GM04503 (cell line): ENCODE data around the gene MMP25.

ENCODE experiments used
- DNase-seq: peaks from one replicate; pipeline ENCODE4 v3.0.0-alpha.2; 2012; ENCODE audit warnings: low read depth

Gene MMP25

GRCh38 chr16:3017344-3017743 lies 29.0 kb upstream of the MMP25 start:
- no peak for DNase-seq

- no peak for DNase-seq
Measured at GRCh38 chr16:3017794-3018506, 28.4 kb upstream of the MMP25 start, which contains the start of gene CLDN6. Gene CLDN6 (minus strand): TSS chr16:3018183. CDS start chr16:3016021, 2,162 bp downstream.

- DNase-seq: no peak
Measured at GRCh38 chr16:3019594-3020246, 26.6 kb upstream of the MMP25 start.

GRCh38 chr16:3020247-3020603 lies 26.1 kb upstream of the MMP25 start, which contains the start of gene TNFRSF12A:
Gene TNFRSF12A (plus strand): TSS chr16:3020368. CDS start chr16:3020398, 30 bp downstream.
- DNase-seq: no peak

DNA sequence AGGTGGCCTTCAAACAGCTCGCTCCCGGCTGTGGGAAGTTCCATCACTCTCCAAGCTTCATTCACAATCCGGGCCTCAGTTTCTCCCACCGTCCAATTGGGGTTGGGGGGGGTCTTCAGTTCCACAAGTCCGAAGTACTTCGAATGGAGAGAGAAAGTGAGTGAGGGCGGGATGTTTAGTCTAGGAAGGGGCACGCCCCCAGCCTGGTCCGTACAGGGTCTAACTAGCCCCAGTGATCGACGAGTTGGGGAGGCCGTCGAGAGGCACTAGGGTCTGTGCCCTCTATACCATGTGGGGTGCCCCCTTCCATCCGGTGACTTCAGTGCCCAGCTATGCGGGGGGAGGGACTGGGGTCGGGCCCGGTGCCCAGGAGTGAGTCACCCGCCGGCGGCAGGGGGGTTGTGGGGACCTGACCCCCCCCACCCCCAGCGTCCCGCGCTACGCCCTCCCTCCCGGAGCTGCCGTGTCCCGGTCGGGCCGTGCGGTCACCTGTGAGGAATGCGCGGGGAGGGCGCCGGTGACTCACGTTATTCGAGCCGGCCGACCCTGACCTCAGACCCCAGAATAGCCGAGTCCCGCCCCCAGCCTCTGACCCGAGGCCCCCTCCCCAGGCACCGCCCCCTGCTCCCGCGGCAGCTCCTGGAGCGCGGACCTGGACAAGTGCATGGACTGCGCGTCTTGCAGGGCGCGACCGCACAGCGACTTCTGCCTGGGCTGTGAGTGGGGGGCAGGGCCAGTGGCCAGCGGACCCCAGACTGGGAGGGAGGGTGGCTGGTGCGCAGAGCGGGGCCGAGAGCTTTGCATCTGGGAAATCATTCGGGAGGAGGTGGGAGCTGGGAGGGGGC lies 25.5 kb upstream of the MMP25 start:
- DNase-seq: peak; percentile 48

GRCh38 chr16:3021449-3022207 lies 24.7 kb upstream of the MMP25 start:
- DNase-seq: peak; percentile 79

DNA sequence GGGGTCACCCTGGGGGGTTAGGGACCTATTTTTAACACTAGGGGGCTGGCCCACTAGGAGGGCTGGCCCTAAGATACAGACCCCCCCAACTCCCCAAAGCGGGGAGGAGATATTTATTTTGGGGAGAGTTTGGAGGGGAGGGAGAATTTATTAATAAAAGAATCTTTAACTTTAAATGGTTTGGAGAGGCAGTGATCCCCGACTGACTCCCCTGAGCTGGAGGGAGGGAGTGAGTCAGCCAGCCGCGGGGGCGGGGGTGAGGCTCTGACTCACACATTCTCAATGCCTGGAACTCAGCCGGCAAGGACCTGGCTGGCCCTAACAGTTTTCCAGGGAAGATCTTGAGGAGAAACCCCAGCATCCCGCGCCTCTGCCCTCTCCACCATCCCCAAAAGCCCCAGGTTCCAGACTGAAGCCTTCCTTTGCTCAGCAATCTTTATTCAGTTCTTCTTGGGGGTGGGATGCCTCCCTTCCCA lies 24.1 kb upstream of the MMP25 start:
- peak; percentile 80 for DNase-seq

GRCh38 chr16:3022684-3023414 lies 23.5 kb upstream of the MMP25 start:
- DNase-seq: peak; percentile 43

DNA sequence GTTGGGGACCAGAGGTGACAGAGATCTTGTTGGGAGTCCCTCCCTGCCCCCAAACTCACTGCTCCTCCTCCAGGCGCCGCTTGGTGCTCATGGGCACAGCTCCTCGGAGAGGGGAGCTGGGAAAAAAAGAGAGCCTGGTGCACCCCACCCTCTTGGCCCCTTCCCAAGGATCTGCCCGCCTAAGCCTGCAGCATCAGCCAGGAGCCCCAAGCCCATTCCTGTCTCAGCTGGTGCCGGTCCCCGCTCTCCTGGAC lies 23.0 kb upstream of the MMP25 start:
- DNase-seq: peak; percentile 60

DNA sequence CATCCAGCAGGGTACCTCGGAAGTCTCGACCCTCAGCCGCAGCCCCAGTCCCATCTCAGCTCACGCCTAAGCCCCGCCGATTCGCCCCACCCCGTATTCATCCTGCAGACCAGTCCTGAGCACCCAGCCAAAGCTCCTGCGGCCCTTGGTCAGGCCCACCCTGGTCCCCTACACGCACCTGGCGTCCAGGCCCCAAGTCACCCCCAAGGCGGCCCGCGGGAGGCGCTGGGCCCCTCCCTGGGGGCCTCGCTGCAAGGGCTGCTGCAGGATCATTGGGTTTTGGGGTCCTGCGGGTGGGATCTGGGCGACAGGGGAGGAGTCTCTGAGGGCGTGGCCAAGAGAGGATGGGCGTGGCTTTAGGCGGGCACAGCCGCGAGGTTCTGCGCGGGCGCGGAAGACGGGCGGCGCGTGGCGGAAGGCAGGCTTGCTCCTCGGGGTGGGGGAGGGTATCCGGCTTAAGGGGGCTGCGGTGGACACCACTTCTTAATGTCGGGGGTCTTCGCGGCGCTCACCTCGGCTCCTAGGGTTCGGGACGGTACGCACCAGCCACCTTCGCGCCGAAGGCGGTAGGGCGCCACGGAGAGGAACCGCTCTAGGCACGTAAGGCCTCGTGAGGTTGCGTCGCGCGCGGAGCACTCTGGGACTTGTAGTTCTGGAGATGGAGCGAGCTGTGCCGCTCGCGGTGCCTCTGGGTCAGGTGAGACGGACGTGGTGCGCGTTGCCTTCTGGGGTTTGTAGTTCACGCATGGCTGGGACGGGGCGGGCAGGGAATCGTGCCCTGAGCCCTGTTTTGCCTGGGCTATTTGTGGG lies 22.5 kb upstream of the MMP25 start, which contains the start of the genes HCFC1R1 and THOC6:
Gene HCFC1R1 (minus strand): TSS at position 274 of the 810 bp plus-strand sequence. CDS start 1 bp downstream, at position 273.
Gene THOC6 (plus strand): TSS at position 367 of the 810 bp plus-strand sequence. CDS start 292 bp downstream, at position 659.
- DNase-seq: peak; percentile 80

DNA sequence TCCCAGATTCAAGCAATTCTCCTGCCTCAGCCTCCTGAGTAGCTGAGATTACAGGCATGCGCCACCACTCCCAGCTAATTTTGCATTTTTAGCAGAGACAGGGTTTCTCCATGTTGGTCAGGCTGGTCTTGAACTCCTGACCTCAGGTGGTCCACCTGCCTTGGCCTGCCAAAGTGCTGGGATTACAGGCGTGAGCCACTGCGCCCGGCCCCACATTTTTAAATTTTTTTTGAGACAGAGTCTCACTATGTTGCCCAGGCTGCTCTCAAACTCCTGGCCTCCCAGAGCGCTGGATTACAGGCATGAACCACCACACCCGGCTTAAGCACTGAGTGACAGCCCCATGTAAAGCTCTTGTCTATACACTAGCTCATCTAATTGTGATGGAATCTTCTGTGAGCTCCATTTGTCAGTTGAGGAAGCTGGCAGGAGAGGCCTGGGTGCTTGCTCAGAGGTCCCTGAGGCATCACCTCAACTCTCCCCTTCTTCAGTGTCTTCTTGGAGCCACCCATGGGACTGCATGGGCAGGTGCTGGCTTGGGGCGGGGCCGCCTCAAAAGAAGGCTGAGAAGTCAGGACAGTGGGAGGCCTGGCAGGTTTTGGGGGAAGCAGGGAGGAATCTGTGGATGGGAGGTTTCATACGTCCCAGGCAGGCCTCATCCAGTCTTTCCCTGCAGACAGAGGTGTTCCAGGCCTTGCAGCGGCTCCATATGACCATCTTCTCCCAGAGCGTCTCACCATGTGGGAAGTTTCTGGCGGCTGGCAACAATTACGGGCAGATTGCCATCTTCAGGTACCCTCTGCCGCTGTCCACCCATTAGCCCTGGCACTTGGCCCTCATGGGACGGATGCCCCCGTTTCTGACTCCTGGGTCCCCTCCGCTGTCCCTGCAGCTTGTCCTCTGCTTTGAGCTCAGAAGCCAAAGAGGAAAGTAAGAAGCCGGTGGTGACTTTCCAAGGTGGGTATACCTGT lies 21.0 kb upstream of the MMP25 start:
- no peak for DNase-seq

DNA sequence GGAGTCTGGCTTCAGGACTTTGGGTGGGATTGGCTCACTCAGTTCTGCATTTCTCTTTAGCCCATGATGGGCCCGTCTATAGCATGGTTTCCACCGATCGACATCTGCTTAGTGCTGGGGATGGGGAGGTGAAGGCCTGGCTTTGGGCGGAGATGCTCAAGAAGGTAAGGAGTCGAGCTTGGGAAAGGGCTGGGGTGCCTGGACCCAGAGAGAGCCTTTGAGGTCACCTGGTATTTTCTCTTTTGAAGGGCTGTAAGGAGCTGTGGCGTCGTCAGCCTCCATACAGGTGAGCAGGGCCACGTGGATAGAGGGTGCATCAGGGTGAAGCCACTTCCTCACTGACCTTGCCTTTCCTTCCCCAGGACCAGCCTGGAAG lies 20.4 kb upstream of the MMP25 start:
- no peak for DNase-seq

DNA sequence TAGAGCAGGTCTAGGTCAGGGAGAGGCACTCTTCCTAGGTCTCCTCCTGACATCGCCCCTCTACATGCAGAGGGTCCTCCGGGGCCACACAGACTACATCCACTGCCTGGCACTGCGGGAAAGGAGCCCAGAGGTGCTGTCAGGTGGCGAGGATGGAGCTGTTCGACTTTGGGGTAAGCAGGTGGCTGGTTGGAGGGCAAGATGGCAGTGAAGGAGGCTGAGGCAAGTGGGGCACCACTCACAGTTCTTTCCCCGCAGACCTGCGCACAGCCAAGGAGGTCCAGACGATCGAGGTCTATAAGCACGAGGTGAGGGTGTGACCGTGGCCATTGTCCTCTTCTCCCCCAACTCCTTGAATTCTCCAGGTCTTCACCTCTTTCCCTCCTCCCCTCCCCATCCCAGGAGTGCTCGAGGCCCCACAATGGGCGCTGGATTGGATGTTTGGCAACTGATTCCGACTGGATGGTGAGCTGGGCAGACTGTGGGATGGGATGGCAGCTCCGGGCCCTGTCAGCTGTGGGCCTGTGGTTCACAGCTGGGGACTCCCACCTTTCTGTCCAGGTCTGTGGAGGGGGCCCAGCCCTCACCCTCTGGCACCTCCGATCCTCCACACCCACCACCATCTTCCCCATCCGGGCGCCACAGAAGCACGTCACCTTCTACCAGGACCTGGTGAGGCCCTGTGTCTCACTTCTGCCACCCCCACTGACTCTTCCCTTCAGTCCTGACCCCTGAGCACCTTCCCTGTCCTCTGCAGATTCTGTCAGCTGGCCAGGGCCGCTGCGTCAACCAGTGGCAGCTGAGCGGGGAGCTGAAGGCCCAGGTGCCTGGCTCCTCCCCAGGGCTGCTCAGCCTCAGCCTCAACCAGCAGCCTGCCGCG lies 19.5 kb upstream of the MMP25 start:
- no peak for DNase-seq

DNA sequence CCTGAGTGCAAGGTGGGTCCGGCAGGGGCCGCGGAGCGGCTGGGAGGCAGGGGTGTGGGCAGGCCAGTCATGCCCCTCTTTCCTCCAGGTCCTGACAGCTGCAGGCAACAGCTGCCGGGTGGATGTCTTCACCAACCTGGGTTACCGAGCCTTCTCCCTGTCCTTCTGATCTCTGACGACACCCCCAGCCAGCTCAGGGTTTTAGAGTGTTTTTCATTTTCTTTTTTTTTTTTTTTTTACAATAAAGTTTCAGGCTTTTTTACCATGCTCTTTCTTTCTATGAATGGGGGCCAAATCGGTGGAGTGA lies 18.9 kb upstream of the MMP25 start:
- DNase-seq: no peak

GRCh38 chr16:3027983-3028715 lies 18.2 kb upstream of the MMP25 start:
- DNase-seq: no peak

- no peak for DNase-seq
Measured at GRCh38 chr16:3028716-3029319, 17.5 kb upstream of the MMP25 start.
